ENCODE data around the gene DNAJC19.

DNA sequence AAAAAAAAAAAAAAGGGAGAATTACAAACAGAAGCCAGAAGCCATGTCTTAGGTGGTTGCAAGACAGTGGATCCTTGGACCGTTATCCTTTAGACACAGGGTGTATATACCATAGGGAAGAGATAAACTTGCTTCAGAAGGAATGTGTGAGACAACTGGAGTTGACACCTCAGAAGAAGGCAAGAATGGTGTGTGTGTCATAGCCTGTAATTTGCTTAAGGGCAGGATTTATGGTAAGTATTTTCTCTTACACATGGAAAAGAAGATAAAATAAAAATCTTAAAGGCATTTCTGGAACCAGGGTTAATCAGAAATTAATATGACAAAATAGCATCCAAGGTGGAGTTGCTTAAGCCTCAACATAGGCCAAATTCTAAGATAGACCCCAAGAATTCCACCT lies 19.3 kb upstream of the DNAJC19 start:
- no peak for TF ChIP-seq FOXM1 (IDR thresholded peaks at IDR 0.05; ENCODE audit: borderline replicate concordance, low read depth)
- no peak for TF ChIP-seq TAF1 (IDR thresholded peaks at IDR 0.05; ENCODE audit: low read depth)
- TF ChIP-seq, protein P1, sequence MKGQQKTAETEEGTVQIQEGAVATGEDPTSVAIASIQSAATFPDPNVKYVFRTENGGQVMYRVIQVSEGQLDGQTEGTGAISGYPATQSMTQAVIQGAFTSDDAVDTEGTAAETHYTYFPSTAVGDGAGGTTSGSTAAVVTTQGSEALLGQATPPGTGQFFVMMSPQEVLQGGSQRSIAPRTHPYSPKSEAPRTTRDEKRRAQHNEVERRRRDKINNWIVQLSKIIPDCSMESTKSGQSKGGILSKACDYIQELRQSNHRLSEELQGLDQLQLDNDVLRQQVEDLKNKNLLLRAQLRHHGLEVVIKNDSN (IDR thresholded peaks at IDR 0.05): no peak
- TF ChIP-seq EP300 (IDR thresholded peaks at IDR 0.05; ENCODE audit: borderline replicate concordance): no peak
- no peak for TF ChIP-seq YY1 (IDR thresholded peaks at IDR 0.05; ENCODE audit: low read depth)
- TF ChIP-seq, protein P2, sequence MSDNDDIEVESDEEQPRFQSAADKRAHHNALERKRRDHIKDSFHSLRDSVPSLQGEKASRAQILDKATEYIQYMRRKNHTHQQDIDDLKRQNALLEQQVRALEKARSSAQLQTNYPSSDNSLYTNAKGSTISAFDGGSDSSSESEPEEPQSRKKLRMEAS (IDR thresholded peaks at IDR 0.05): no peak
- TF ChIP-seq CREB1 (IDR thresholded peaks at IDR 0.05; ENCODE audit: low read depth): no peak
- TF ChIP-seq, protein P3, sequence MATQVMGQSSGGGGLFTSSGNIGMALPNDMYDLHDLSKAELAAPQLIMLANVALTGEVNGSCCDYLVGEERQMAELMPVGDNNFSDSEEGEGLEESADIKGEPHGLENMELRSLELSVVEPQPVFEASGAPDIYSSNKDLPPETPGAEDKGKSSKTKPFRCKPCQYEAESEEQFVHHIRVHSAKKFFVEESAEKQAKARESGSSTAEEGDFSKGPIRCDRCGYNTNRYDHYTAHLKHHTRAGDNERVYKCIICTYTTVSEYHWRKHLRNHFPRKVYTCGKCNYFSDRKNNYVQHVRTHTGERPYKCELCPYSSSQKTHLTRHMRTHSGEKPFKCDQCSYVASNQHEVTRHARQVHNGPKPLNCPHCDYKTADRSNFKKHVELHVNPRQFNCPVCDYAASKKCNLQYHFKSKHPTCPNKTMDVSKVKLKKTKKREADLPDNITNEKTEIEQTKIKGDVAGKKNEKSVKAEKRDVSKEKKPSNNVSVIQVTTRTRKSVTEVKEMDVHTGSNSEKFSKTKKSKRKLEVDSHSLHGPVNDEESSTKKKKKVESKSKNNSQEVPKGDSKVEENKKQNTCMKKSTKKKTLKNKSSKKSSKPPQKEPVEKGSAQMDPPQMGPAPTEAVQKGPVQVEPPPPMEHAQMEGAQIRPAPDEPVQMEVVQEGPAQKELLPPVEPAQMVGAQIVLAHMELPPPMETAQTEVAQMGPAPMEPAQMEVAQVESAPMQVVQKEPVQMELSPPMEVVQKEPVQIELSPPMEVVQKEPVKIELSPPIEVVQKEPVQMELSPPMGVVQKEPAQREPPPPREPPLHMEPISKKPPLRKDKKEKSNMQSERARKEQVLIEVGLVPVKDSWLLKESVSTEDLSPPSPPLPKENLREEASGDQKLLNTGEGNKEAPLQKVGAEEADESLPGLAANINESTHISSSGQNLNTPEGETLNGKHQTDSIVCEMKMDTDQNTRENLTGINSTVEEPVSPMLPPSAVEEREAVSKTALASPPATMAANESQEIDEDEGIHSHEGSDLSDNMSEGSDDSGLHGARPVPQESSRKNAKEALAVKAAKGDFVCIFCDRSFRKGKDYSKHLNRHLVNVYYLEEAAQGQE (IDR thresholded peaks at IDR 0.05; ENCODE audit: low read depth): no peak
- no peak for TF ChIP-seq RAD21 (IDR thresholded peaks at IDR 0.05; ENCODE audit: low read depth)

All from Ishikawa (cell line).